GM23338 (cell line): ENCODE data around the gene RPH3AL.

Experiments
- CTCF ChIP-seq, 2 experiments: fragments of 200-600 bp in 1 of 2; sonication (generic) in 1 of 2; conservative IDR thresholded peaks; 2 replicates each; pipeline versions ENCODE4 v1.5.1 to v1.6.1; 2016 to 2017; ENCODE audit warnings: antibody characterized with exemption in 2 of 2, low read depth in 2 of 2, mild to moderate bottlenecking in 2 of 2, moderate library complexity in 1 of 2
- ETS1 ChIP-seq: IDR thresholded peaks from 2 replicates; pipeline ENCODE4 v1.6.1; 2016; ENCODE audit warnings: antibody characterized with exemption
- EZH2 ChIP-seq: fragments of 200-600 bp; sonication (generic); IDR thresholded peaks from one replicate; pipeline ENCODE4 v1.8.0; 2017; ENCODE audit warnings: antibody characterized with exemption, mild to moderate bottlenecking, low read depth; ENCODE audit not compliant: unreplicated experiment
- POLR2AphosphoS5 ChIP-seq: IDR thresholded peaks from 2 replicates; pipeline ENCODE4 v1.6.1; 2016; ENCODE audit warnings: antibody characterized with exemption, low read depth
- REST ChIP-seq: IDR thresholded peaks from one replicate; pipeline ENCODE4 v1.6.1; 2018; ENCODE audit warnings: antibody characterized with exemption; ENCODE audit not compliant: unreplicated experiment
- TF ChIP-seq, protein P1 (sequence below): fragments of 250-450 bp; sonication (Bioruptor Pico); IDR thresholded peaks from 2 replicates; pipeline ENCODE4 v1.5.0; 2020; ENCODE audit warnings: mild to moderate bottlenecking, moderate library complexity

- TF ChIP-seq CTCF (conservative IDR thresholded peaks at IDR 0.05; ENCODE audit: low read depth in 2 of 2) (no peak), ETS1 (no peak), REST (no peak), POLR2AphosphoS5 (no peak), EZH2 (no peak)
- TF ChIP-seq, protein P1, sequence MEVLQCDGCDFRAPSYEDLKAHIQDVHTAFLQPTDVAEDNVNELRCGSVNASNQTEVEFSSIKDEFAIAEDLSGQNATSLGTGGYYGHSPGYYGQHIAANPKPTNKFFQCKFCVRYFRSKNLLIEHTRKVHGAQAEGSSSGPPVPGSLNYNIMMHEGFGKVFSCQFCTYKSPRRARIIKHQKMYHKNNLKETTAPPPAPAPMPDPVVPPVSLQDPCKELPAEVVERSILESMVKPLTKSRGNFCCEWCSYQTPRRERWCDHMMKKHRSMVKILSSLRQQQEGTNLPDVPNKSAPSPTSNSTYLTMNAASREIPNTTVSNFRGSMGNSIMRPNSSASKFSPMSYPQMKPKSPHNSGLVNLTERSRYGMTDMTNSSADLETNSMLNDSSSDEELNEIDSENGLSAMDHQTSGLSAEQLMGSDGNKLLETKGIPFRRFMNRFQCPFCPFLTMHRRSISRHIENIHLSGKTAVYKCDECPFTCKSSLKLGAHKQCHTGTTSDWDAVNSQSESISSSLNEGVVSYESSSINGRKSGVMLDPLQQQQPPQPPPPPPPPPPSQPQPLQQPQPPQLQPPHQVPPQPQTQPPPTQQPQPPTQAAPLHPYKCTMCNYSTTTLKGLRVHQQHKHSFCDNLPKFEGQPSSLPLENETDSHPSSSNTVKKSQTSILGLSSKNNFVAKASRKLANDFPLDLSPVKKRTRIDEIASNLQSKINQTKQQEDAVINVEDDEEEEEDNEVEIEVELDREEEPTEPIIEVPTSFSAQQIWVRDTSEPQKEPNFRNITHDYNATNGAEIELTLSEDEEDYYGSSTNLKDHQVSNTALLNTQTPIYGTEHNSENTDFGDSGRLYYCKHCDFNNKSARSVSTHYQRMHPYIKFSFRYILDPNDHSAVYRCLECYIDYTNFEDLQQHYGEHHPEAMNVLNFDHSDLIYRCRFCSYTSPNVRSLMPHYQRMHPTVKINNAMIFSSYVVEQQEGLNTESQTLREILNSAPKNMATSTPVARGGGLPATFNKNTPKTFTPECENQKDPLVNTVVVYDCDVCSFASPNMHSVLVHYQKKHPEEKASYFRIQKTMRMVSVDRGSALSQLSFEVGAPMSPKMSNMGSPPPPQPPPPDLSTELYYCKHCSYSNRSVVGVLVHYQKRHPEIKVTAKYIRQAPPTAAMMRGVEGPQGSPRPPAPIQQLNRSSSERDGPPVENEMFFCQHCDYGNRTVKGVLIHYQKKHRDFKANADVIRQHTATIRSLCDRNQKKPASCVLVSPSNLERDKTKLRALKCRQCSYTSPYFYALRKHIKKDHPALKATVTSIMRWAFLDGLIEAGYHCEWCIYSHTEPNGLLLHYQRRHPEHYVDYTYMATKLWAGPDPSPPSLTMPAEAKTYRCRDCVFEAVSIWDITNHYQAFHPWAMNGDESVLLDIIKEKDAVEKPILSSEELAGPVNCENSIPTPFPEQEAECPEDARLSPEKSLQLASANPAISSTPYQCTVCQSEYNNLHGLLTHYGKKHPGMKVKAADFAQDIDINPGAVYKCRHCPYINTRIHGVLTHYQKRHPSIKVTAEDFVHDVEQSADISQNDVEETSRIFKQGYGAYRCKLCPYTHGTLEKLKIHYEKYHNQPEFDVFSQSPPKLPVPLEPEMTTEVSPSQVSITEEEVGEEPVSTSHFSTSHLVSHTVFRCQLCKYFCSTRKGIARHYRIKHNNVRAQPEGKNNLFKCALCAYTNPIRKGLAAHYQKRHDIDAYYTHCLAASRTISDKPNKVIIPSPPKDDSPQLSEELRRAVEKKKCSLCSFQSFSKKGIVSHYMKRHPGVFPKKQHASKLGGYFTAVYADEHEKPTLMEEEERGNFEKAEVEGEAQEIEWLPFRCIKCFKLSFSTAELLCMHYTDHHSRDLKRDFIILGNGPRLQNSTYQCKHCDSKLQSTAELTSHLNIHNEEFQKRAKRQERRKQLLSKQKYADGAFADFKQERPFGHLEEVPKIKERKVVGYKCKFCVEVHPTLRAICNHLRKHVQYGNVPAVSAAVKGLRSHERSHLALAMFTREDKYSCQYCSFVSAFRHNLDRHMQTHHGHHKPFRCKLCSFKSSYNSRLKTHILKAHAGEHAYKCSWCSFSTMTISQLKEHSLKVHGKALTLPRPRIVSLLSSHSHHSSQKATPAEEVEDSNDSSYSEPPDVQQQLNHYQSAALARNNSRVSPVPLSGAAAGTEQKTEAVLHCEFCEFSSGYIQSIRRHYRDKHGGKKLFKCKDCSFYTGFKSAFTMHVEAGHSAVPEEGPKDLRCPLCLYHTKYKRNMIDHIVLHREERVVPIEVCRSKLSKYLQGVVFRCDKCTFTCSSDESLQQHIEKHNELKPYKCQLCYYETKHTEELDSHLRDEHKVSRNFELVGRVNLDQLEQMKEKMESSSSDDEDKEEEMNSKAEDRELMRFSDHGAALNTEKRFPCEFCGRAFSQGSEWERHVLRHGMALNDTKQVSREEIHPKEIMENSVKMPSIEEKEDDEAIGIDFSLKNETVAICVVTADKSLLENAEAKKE (CRISPR knock-in tag): no peak
Measured at GRCh38 chr17:321386-321941, 31.1 kb downstream of the RPH3AL start.
